ENCODE data around the gene SLC46A2. TPM values are rescaled to one million over a fixed set of nuclear protein-coding genes. Genes with fewer than 3 reads are reported as not detected.

Gene SLC46A2
- total and polyA plus RNA-seq, 2 donors (not counting 1 experiment from before 2014, with no cell fraction given), result 0.18 TPM; not detected in 1

DNA sequence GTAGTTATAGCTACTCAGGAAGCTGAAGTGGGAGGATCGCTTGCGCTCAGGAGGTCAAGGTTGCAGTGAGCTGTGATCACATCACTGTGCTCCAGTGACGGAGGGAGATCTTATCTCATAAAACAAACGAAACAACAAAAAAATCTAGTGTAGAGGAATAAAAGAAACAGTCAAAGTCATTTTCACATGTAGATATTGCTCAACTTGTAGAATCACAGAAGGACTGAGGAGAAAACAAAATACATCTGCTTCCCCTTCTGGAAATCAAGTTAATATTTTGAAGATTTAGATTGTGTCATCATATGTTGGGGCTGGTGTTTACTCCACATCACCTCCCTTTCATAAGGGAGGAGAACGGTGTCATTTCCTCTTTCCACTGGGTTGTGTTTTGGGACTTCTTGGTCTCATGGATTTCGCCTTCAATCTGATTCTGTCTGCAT lies 8.2 kb upstream of the SLC46A2 start:
- Histone ChIP-seq H3K4me1 (ENCODE audit: control insufficient read depth in 2 of 2, insufficient read depth in 2 of 2, low read length in 2 of 2) (peaks cover 13 to 25% of the 10 kb centered on the region in 2 donors), H3K4me2 (replicated peaks; ENCODE audit: low read depth, low read length, poor library complexity, severe bottlenecking) (no peak overlapping the region), H3K9ac (ENCODE audit: low read length) (no peak overlapping the region), H3K27ac (ENCODE audit: low read length in 2 of 2) (no peak overlapping the region), H3K36me3 (replicated peaks in 1 of 2; ENCODE audit: control extremely low read depth in 1 of 2, control insufficient read depth in 1 of 2, extremely low read depth in 1 of 2, insufficient read depth in 2 of 2, low read length in 1 of 2) (no peaks in the 10 kb centered on the region), H2AFZ (ENCODE audit: insufficient read depth, low read depth, low read length, poor library complexity, severe bottlenecking) (no peak overlapping the region), H3K4me3 (ENCODE audit: control extremely low read depth in 1 of 5, extremely low read depth in 1 of 5, insufficient read depth in 1 of 5, low read depth in 2 of 5, low read length in 4 of 5) (no peak overlapping the region), H3K27me3 (replicated peaks in 1 of 4; ENCODE audit: control extremely low read depth in 1 of 4, control insufficient read depth in 3 of 4, insufficient read depth in 4 of 4, low read length in 3 of 4) (peaks cover 0 to 16% (median 8%) of the 10 kb centered on the region in 4 experiments), H3K9me3 (ENCODE audit: control extremely low read depth in 1 of 3, control insufficient read depth in 2 of 3, insufficient read depth in 1 of 3, low read length in 2 of 3) (no peaks in the 10 kb centered on the region), H3K79me2 (ENCODE audit: control insufficient read depth, insufficient read depth, low read length) (no peaks in the 10 kb centered on the region), H4K20me1 (ENCODE audit: control insufficient read depth, insufficient read depth, low read length, poor library complexity, severe bottlenecking) (no peaks in the 10 kb centered on the region)
- DNase-seq, result no peak
- WGBS (ENCODE audit: insufficient coverage), result no CpG with 5 or more reads among the region's 6 CpGs
- no peak overlapping the region for H3K4me3 Mint-ChIP-seq
- H3K27me3 Mint-ChIP-seq, result peaks cover 12% of the 10 kb centered on the region
- CTCF ChIA-PET, result interaction anchor here (1.2 to 2.2 kb wide), 2 partner anchors 53 to 56 kb away, joined by 3 to 6 read pairs; no protein-coding TSS in a partner anchor
- peaks cover 28% of the 10 kb centered on the region for H3K4me1 Mint-ChIP-seq
- no peak for TF ChIP-seq CTCF (IDR thresholded peaks at IDR 0.05)
- no peak for TF ChIP-seq EZH2 (IDR thresholded peaks at IDR 0.05; ENCODE audit: borderline replicate concordance, insufficient read depth, low read depth, low read length, poor library complexity, severe bottlenecking)
- H3K9me3 Mint-ChIP-seq (ENCODE audit: insufficient read depth), result no peaks in the 10 kb centered on the region
- ATAC-seq (ENCODE audit: low read depth), result no peak
- POLR2A ChIA-PET, result no interaction called here
- intact Hi-C loops (cut with micrococcal nuclease), result no loop called here
- no peak overlapping the region for H3K27ac Mint-ChIP-seq

- TF ChIP-seq CTCF (IDR thresholded peaks at IDR 0.05), result no peak
- TF ChIP-seq EZH2 (IDR thresholded peaks at IDR 0.05; ENCODE audit: borderline replicate concordance, insufficient read depth, low read depth, low read length, poor library complexity, severe bottlenecking), result no peak
- Histone ChIP-seq H3K36me3 (replicated peaks in 1 of 2; ENCODE audit: control extremely low read depth in 1 of 2, control insufficient read depth in 1 of 2, extremely low read depth in 1 of 2, insufficient read depth in 2 of 2, low read length in 1 of 2) (no peaks in the 10 kb centered on the region), H3K4me2 (replicated peaks; ENCODE audit: low read depth, low read length, poor library complexity, severe bottlenecking) (peak overlapping the region; percentile 61), H3K27ac (ENCODE audit: low read length in 2 of 2) (no peak overlapping the region), H3K9me3 (ENCODE audit: control extremely low read depth in 1 of 3, control insufficient read depth in 2 of 3, insufficient read depth in 1 of 3, low read length in 2 of 3) (no peaks in the 10 kb centered on the region), H3K4me3 (ENCODE audit: control extremely low read depth in 1 of 5, extremely low read depth in 1 of 5, insufficient read depth in 1 of 5, low read depth in 2 of 5, low read length in 4 of 5) (peak overlapping the region in 1 of 5 experiments; percentile 44), H3K9ac (ENCODE audit: low read length) (peak overlapping the region; percentile 2), H3K27me3 (replicated peaks in 1 of 4; ENCODE audit: control extremely low read depth in 1 of 4, control insufficient read depth in 3 of 4, insufficient read depth in 4 of 4, low read length in 3 of 4) (peaks cover 0 to 23% (median 15%) of the 10 kb centered on the region in 4 experiments), H3K4me1 (ENCODE audit: control insufficient read depth in 2 of 2, insufficient read depth in 2 of 2, low read length in 2 of 2) (peaks cover 13 to 20% of the 10 kb centered on the region in 2 donors), H3K79me2 (ENCODE audit: control insufficient read depth, insufficient read depth, low read length) (no peaks in the 10 kb centered on the region), H4K20me1 (ENCODE audit: control insufficient read depth, insufficient read depth, low read length, poor library complexity, severe bottlenecking) (no peaks in the 10 kb centered on the region), H2AFZ (ENCODE audit: insufficient read depth, low read depth, low read length, poor library complexity, severe bottlenecking) (no peak overlapping the region)
- H3K27me3 Mint-ChIP-seq, result peaks cover 25% of the 10 kb centered on the region
- H3K4me3 Mint-ChIP-seq, result peak overlapping the region; percentile 37
- POLR2A ChIA-PET, result no interaction called here
- H3K27ac Mint-ChIP-seq, result no peak overlapping the region
- DNase-seq, result peak; percentile 14
- H3K4me1 Mint-ChIP-seq, result peaks cover 25% of the 10 kb centered on the region
- intact Hi-C loops (cut with micrococcal nuclease), result no loop called here
- no peak for ATAC-seq (ENCODE audit: low read depth)
- CTCF ChIA-PET, result no interaction called here
- WGBS (ENCODE audit: insufficient coverage), result 40% methylated on average over 1 of the region's 3 CpGs
- no peaks in the 10 kb centered on the region for H3K9me3 Mint-ChIP-seq (ENCODE audit: insufficient read depth)
These were observed 5.5 kb upstream of the SLC46A2 start for GRCh38 chr9:112896131-112896530.
